Stimulated activated CD4-positive, alpha-beta T cell treated with anti-CD3 and anti-CD28 coated beads, Interleukin-1b, Interleukin-23, amount 100 ng/mL, for 24 hours (primary cell): Measurements from ENCODE around the gene NKTR.
"Not testable (repeated sequence)": the region's sequence is repeated elsewhere in the genome, so short reads cannot be mapped to it uniquely, and the experiment has no call there.

Experiments used
- DNase-seq, 4 experiments: peaks; one replicate each; pipeline ENCODE4 v3.0.0-alpha.2; 2020; ENCODE audit warnings: low read depth in 4 of 4, low spot score in 1 of 4

The NKTR gene

GRCh38 chr3:42600111-42600957, at the start of gene NKTR:
Gene NKTR (plus strand): TSS chr3:42600686. CDS start chr3:42601007, 321 bp downstream.
- peak; percentile 94 to 99 (median 99) for DNase-seq

- no peak for DNase-seq
Measured at GRCh38 chr3:42552830-42553229, 47.7 kb upstream of the NKTR start.

GRCh38 chr3:42556089-42556632, 44.3 kb upstream of the NKTR start:
- no peak for DNase-seq

GRCh38 chr3:42556817-42557216, 43.7 kb upstream of the NKTR start:
- not testable (repeated sequence) for DNase-seq

- DNase-seq = no peak
Measured at GRCh38 chr3:42557854-42558253, 42.6 kb upstream of the NKTR start.

- DNase-seq = no peak
Measured at GRCh38 chr3:42562047-42562907, 38.2 kb upstream of the NKTR start.

GRCh38 chr3:42569593-42570142, 30.8 kb upstream of the NKTR start:
- no peak for DNase-seq

- no peak for DNase-seq
Measured at GRCh38 chr3:42572278-42572677, 28.2 kb upstream of the NKTR start.

GRCh38 chr3:42575137-42575741, 25.2 kb upstream of the NKTR start:
- DNase-seq = no peak

GRCh38 chr3:42578054-42578453, 22.4 kb upstream of the NKTR start:
- no peak for DNase-seq

- DNase-seq = not testable (repeated sequence)
Measured at GRCh38 chr3:42579346-42579745, 21.1 kb upstream of the NKTR start.

GRCh38 chr3:42581400-42581708, 19.1 kb upstream of the NKTR start:
- DNase-seq = no peak

- DNase-seq = peak; percentile 86 to 96 (median 94)
Measured at GRCh38 chr3:42581709-42582473, 18.6 kb upstream of the NKTR start, which contains the start of gene SEC22C. Gene SEC22C (minus strand): TSS chr3:42581967. CDS start chr3:42569046, 12,921 bp downstream.

GRCh38 chr3:42582474-42583070, 17.9 kb upstream of the NKTR start:
- no peak for DNase-seq

GRCh38 chr3:42588625-42589024, 11.9 kb upstream of the NKTR start:
- no peak for DNase-seq

- no peak for DNase-seq
Measured at GRCh38 chr3:42589382-42590109, 10.9 kb upstream of the NKTR start.

- no peak for DNase-seq
Measured at GRCh38 chr3:42590989-42591756, 9.3 kb upstream of the NKTR start.

- no peak for DNase-seq
Measured at GRCh38 chr3:42591811-42592210, 8.7 kb upstream of the NKTR start.

GRCh38 chr3:42593635-42594034, 6.9 kb upstream of the NKTR start:
- no peak for DNase-seq
